Left ventricle myocardium inferior (tissue), 1 donor: ENCODE measurements around the gene PACSIN2. TPM values are rescaled to one million over a fixed set of nuclear protein-coding genes. Genes with fewer than 3 reads are reported as not detected.

ENCODE experiments used
- DNase-seq: peaks from one replicate; pipeline ENCODE4 v3.0.0-alpha.2; 2020
- H3K27ac ChIP-seq: fragments of 200-600 bp; replicated peaks from 2 replicates; pipeline ENCODE4 v1.8.0; 2021
- H3K27me3 ChIP-seq: fragments of 200-600 bp; 2 replicates; pipeline ENCODE4 v1.8.0; 2021; ENCODE audit warnings: low read depth
- H3K36me3 ChIP-seq: fragments of 200-600 bp; 2 replicates; pipeline ENCODE4 v1.8.0; 2021
- H3K4me1 ChIP-seq: fragments of 200-600 bp; 2 replicates; pipeline ENCODE4 v1.8.0; 2021
- H3K4me3 ChIP-seq: fragments of 200-600 bp; 2 replicates; pipeline ENCODE4 v1.8.0; 2021; ENCODE audit warnings: mild to moderate bottlenecking, moderate library complexity
- H3K9me3 ChIP-seq: fragments of 200-600 bp; replicated peaks from 2 replicates; pipeline ENCODE4 v1.8.0; 2021
- CTCF ChIP-seq: fragments of 200-600 bp; IDR thresholded peaks from 2 replicates; pipeline ENCODE4 v1.8.0; 2021; ENCODE audit warnings: antibody characterized with exemption, mild to moderate bottlenecking, borderline replicate concordance
- intact Hi-C: fragments of 100-400 bp; cut with micrococcal nuclease; formaldehyde crosslinking; loops from one replicate; pipeline ENCODE4 v1.11.0; 2022
- total RNA-seq: library from RNA; stranded (reverse); fragmentation: NEBNext Ultra II Directional; extraction: Animal tissue kit (Norgen Biotek cat#: 25700); gene quantifications from one replicate; pipeline ENCODE4 v1.2.1, GENCODE V29; 2021
- donor health status: DM: no; HTN: yes; CAD: no; lungs with severe emphysema.

PACSIN2 gene
- total RNA-seq, 1 donor from 2014 or later: 64.8 TPM

- TF ChIP-seq CTCF: no peak
- Histone ChIP-seq H3K27me3 (no peaks in the 10 kb centered on the region), H3K27ac (peak overlapping the region; percentile 83), H3K9me3 (no peaks in the 10 kb centered on the region), H3K4me3 (no peak overlapping the region), H3K4me1 (peaks cover 91% of the 10 kb centered on the region), H3K36me3 (peaks cover 20% of the 10 kb centered on the region)
- no peak for DNase-seq
- intact Hi-C loops: no loop called here
Observed at GRCh38 chr22:42895087-42895486, 119.9 kb downstream of the PACSIN2 start.

DNA sequence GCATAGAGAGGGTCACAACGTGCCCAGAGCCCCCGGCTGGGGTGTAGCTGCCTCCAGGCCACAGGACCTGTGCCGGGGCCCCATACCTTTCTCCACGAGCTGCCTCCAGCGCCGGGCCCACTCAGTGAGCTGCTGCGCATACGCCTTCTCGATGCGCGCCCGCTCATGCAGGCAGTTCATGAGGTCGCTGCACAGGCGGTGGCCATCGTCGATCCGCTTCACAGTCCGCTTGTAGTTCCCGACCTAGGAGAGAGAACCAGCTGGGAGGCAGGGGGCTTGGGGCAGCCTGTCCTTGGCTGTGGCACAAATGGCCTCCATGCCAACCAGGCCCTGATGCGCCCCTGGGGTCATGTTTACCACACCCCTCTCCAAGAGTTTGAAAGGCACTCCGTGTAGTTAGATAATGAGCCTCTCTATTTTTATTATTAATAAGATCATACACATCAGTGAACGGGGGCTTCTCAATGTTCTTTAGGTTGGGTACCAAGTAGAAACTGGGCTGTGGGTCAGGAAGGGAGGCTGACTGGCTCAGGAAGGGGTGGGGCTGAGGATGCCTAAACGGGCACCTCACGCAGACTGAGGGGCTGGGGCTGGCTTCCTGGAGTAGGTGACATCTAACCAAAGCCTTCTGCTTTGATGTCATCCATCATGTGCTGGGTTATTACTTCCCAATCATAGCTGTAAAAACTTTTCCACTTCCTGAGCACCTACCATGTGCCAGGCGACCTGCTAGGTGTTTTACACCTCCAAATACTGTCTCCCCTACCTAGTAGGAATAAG is 121.4 kb downstream of the PACSIN2 start:
- no peak for TF ChIP-seq CTCF
- Histone ChIP-seq H3K36me3 (peaks cover 31% of the 10 kb centered on the region), H3K4me3 (no peak overlapping the region), H3K27ac (peak overlapping the region; percentile 83), H3K4me1 (peaks cover 82% of the 10 kb centered on the region), H3K27me3 (no peaks in the 10 kb centered on the region), H3K9me3 (no peaks in the 10 kb centered on the region)
- DNase-seq: no peak
- intact Hi-C loops: no loop called here

GRCh38 chr22:42892571-42893316 is 122.2 kb downstream of the PACSIN2 start:
- peaks cover 82% of the 10 kb centered on the region for H3K4me1 ChIP-seq
- no peaks in the 10 kb centered on the region for H3K9me3 ChIP-seq
- no peak for DNase-seq
- H3K27me3 ChIP-seq: no peaks in the 10 kb centered on the region
- TF ChIP-seq CTCF: no peak
- H3K27ac ChIP-seq: peak overlapping the region; percentile 83
- intact Hi-C loops: no loop called here
- H3K4me3 ChIP-seq: no peak overlapping the region
- peaks cover 38% of the 10 kb centered on the region for H3K36me3 ChIP-seq

- H3K27me3 ChIP-seq: no peaks in the 10 kb centered on the region
- H3K9me3 ChIP-seq: no peaks in the 10 kb centered on the region
- peaks cover 82% of the 10 kb centered on the region for H3K4me1 ChIP-seq
- TF ChIP-seq CTCF: no peak
- peak overlapping the region; percentile 83 for H3K27ac ChIP-seq
- no peak for DNase-seq
- H3K4me3 ChIP-seq: no peak overlapping the region
- peaks cover 42% of the 10 kb centered on the region for H3K36me3 ChIP-seq
- intact Hi-C loops: no loop called here
Observed at GRCh38 chr22:42892156-42892555, 122.8 kb downstream of the PACSIN2 start.

DNA sequence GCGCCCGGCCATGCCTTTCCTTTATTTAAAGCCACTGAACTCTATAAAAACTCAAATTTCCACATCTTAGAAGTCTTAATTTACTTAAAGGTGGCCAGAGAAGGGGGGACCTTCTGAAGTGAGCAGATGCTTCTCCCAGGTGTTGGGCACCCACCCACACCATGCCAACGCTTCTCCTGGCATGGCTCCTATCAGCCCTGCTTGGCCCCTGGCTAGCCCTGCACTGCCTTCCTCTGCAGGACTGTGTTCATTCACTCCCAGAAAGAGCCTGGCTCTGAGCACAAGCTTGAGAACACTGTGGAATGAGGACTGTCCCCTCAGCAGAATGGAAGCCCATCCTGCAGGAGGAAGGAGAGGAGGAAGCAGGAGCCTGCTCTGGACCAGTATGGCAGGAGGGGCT is 123.3 kb downstream of the PACSIN2 start:
- H3K4me1 ChIP-seq: peaks cover 79% of the 10 kb centered on the region
- no peaks in the 10 kb centered on the region for H3K9me3 ChIP-seq
- H3K27me3 ChIP-seq: no peaks in the 10 kb centered on the region
- no peak for TF ChIP-seq CTCF
- peaks cover 47% of the 10 kb centered on the region for H3K36me3 ChIP-seq
- H3K27ac ChIP-seq: peak overlapping the region; percentile 83
- intact Hi-C loops: no loop called here
- no peak overlapping the region for H3K4me3 ChIP-seq
- DNase-seq: no peak
